Measurements from ENCODE around the gene STEAP1B. TPM values are rescaled to one million over a fixed set of nuclear protein-coding genes. Genes with fewer than 3 reads are reported as not detected.

The STEAP1B gene
- polyA plus RNA-seq, 1 experiment: 1.4 TPM

DNA sequence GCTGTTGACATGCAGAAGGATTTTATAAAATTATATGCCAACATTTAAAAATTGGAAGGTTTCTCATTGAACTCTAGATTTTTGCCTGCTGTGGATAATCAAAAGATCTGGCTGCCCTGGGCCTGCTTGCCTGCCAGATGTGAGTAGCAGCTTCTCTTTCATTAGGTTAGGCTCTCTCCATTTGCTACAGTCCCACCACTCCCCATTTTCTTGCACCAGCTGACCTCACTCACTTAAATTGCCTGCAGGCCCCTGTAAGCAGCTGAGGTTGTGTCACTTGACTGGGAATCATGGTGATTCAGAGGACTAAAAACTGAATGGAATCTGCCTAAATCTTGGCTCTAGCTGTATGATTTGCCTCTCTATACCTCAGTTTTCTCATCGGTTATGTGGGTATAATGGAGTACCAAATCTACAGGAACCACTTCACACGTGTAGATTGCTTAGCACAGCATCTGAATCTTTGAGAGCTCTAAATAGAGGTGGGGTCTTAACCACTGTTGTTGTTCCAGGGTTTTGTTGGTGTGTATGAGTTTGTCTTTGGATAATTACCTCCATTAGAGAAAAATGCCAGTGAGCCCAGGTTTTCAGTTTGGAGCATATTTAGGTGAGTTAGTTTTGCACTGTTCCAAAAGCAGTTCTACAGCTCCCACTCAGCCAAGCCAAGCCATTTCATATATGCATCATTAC, 124.5 kb downstream of the STEAP1B start:
- CTCF ChIA-PET: no interaction called here
- no peak for DNase-seq (ENCODE audit: low read depth)
- Histone ChIP-seq H3K27me3 (ENCODE audit: control insufficient read depth, insufficient read depth, low read length) (no peaks in the 10 kb centered on the region), H3K36me3 (ENCODE audit: control insufficient read depth, insufficient read depth, low read length) (no peaks in the 10 kb centered on the region), H3K4me3 (ENCODE audit: low read depth, low read length) (no peak overlapping the region)
- POLR2A ChIA-PET: no interaction called here
- no peak for TF ChIP-seq CTCF (IDR thresholded peaks at IDR 0.05; ENCODE audit: insufficient read depth, low read depth, low read length)

DNA sequence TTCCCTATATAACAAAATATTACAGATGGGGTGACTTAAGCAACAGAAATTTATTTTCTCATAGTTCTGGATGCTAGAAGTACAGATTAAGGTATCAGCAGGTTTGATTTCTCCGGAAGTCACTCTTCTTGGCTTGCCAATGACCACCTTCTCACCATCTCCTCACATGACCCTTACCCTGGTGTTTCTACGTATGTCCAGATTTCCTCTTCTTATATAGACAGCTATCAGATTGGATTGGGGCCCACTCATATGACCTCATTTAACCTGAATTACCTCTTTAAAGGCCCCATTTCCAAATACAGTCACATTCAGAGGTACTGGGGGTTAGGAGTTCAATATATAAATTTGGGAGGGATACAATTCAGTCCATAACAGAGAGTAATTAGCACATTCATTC, 126.1 kb downstream of the STEAP1B start:
- no peak for TF ChIP-seq CTCF (IDR thresholded peaks at IDR 0.05; ENCODE audit: insufficient read depth, low read depth, low read length)
- ChIA-PET CTCF (no interaction called here), POLR2A (no interaction called here)
- DNase-seq (ENCODE audit: low read depth): no peak
- Histone ChIP-seq H3K36me3 (ENCODE audit: control insufficient read depth, insufficient read depth, low read length) (no peaks in the 10 kb centered on the region), H3K4me3 (ENCODE audit: low read depth, low read length) (no peak overlapping the region), H3K27me3 (ENCODE audit: control insufficient read depth, insufficient read depth, low read length) (no peaks in the 10 kb centered on the region)

DNA sequence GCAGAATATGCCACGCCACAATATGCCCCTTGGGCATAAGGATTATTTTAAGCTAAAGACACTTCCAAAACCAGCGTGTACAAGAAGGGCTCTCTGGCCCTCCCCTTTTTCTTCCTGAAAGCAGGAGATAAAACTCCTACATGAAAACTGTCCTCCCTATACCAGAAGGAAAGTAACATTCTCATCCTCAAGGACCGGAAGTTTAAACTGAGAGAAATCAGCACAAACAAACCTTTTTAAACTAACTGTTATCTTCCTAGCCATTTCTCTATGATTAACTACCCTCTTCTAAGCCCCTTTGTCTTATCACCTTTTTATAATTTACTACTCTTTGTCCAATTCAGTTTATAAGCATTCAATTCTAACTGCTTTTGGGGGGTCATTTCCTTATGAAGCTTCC, 126.6 kb downstream of the STEAP1B start:
- CTCF ChIA-PET: no interaction called here
- no peak for DNase-seq (ENCODE audit: low read depth)
- Histone ChIP-seq H3K27me3 (ENCODE audit: control insufficient read depth, insufficient read depth, low read length) (no peaks in the 10 kb centered on the region), H3K4me3 (ENCODE audit: low read depth, low read length) (no peak overlapping the region), H3K36me3 (ENCODE audit: control insufficient read depth, insufficient read depth, low read length) (no peaks in the 10 kb centered on the region)
- POLR2A ChIA-PET: no interaction called here
- TF ChIP-seq CTCF (IDR thresholded peaks at IDR 0.05; ENCODE audit: insufficient read depth, low read depth, low read length): no peak

DNA sequence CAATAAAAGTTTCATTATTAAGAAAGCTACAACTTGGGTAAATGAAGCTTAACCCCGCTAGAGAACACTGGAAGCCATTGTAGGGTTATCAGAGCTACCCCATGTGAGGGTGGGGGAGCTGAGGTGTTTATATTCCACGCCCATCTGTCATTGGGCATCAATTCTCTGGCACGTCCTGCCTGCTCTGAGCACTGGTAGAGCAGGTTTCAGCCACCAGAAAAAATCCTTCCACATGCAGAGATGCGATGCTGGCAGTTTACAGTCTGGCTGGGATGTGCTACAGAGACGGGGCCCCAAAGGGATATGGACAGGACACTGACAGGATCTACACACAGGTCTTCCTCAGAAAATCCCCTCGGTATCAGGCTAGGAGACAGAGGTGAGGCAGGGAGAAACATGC, 127.1 kb downstream of the STEAP1B start:
- no peak for TF ChIP-seq CTCF (IDR thresholded peaks at IDR 0.05; ENCODE audit: insufficient read depth, low read depth, low read length)
- H3K4me3 ChIP-seq (ENCODE audit: low read depth, low read length): no peak overlapping the region
- DNase-seq (ENCODE audit: low read depth): no peak
- CTCF ChIA-PET: no interaction called here
- POLR2A ChIA-PET: no interaction called here
- H3K27me3 ChIP-seq (ENCODE audit: control insufficient read depth, insufficient read depth, low read length): no peaks in the 10 kb centered on the region
- H3K36me3 ChIP-seq (ENCODE audit: control insufficient read depth, insufficient read depth, low read length): no peaks in the 10 kb centered on the region

DNA sequence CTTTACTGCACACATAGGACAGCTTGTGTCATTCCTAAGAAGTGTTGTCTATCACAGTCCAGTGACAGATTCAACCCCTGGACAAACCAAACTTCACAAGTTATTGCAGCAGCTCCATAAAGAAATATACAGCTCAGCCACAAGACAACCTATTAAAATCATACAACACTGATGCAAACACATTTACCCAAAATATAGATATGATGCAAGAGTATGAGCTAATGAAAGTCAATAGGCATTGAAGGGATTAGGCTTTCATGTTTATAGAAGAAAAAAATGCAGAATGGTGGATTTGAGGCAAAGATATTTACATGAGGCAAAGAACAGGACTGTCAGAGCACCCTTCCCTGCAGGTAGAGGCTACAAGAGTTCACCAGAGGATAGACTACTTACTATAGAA, 128.1 kb downstream of the STEAP1B start:
- no peaks in the 10 kb centered on the region for H3K36me3 ChIP-seq (ENCODE audit: control insufficient read depth, insufficient read depth, low read length)
- H3K4me3 ChIP-seq (ENCODE audit: low read depth, low read length): no peak overlapping the region
- H3K27me3 ChIP-seq (ENCODE audit: control insufficient read depth, insufficient read depth, low read length): no peaks in the 10 kb centered on the region
- no peak for TF ChIP-seq CTCF (IDR thresholded peaks at IDR 0.05; ENCODE audit: insufficient read depth, low read depth, low read length)
- no peak for DNase-seq (ENCODE audit: low read depth)
- ChIA-PET POLR2A (no interaction called here), CTCF (interaction anchor here (1.0 kb wide), 1 partner anchor 20 kb away, joined by 4 read pairs; no protein-coding TSS in a partner anchor)

Other genes with a start within 250 kb of the STEAP1B start
- 0.07 TPM in 1 of 2 replicates, not detected in the other for gene RAPGEF5, start 143.0 kb downstream of the STEAP1B start, polyA plus RNA-seq (2011; rRNA removed)
- 25.7 and 31.0 TPM in 2 replicates for gene IL6, start 227.0 kb upstream of the STEAP1B start, polyA plus RNA-seq (2011; rRNA removed)

All from BJ (cell line).